BJ (cell line): ENCODE data around the gene SPAM1. TPM values are rescaled to one million over a fixed set of nuclear protein-coding genes. Genes with fewer than 3 reads are reported as not detected.

Experiments
- CTCF ChIA-PET: fragments of 350-600 bp; formaldehyde crosslinking; extraction: SDS; loops from one replicate; lab custom pipeline; 2021; ENCODE audit warnings: antibody characterized with exemption, inconsistent platforms; lab: Yijun Ruan, JAX
- POLR2A ChIA-PET: fragments of 300-600 bp; sonication (Branson Sonifier 250); formaldehyde crosslinking; extraction: SDS; loops from one replicate; lab custom pipeline; 2021; ENCODE audit warnings: antibody characterized with exemption; lab: Charles Lee
- DNase-seq: peaks from one replicate; pipeline ENCODE4 v3.0.0-alpha.2; 2011; ENCODE audit warnings: low read depth
- H3K27me3 ChIP-seq: 2 replicates; pipeline ENCODE4 v1.6.0; 2011; ENCODE audit warnings: low read length; ENCODE audit not compliant: control insufficient read depth, insufficient read depth
- H3K36me3 ChIP-seq: 2 replicates; pipeline ENCODE4 v1.5.1; 2011; ENCODE audit warnings: low read length; ENCODE audit not compliant: control insufficient read depth, insufficient read depth
- H3K4me3 ChIP-seq: 2 replicates; pipeline ENCODE4 v1.5.1; 2011; ENCODE audit warnings: low read depth, mild to moderate bottlenecking, control low read depth, low read length
- polyA minus RNA-seq: library from RNA; depleted of rRNA, polyadenylated mRNA; stranded (reverse); fragments of >200 nt; gene quantifications from 2 replicates; pipeline ENCODE4 v1.2.3, GENCODE V29; 2011; rRNA and poly(A)+ RNA removed
- polyA plus RNA-seq: library from polyadenylated mRNA; depleted of rRNA; stranded (reverse); fragments of >200 nt; gene quantifications from 2 replicates; pipeline ENCODE4 v1.2.3, GENCODE V29; 2011; rRNA removed
- TF ChIP-seq, protein P1 (sequence below): IDR thresholded peaks from 2 replicates; pipeline ENCODE4 v1.5.1; 2011; ENCODE audit warnings: low read depth, mild to moderate bottlenecking, control low read depth, inconsistent platforms, low read length, moderate library complexity; ENCODE audit not compliant: insufficient read depth

Gene SPAM1
- polyA plus RNA-seq (not detected in 2 replicates), polyA minus RNA-seq (not detected in 2 replicates)

- ChIA-PET CTCF (interaction anchor here (0.6 kb wide), 1 partner anchor 24 kb away, joined by 3 read pairs; no protein-coding TSS in a partner anchor), POLR2A (no interaction called here)
- H3K4me3 ChIP-seq, result no peak within 1 kb of the TSS
- no peak for DNase-seq
- H3K27me3 ChIP-seq, result no peaks in the 10 kb centered on the region
- H3K36me3 ChIP-seq, result no peaks in the 10 kb centered on the region
- TF ChIP-seq, protein P1, sequence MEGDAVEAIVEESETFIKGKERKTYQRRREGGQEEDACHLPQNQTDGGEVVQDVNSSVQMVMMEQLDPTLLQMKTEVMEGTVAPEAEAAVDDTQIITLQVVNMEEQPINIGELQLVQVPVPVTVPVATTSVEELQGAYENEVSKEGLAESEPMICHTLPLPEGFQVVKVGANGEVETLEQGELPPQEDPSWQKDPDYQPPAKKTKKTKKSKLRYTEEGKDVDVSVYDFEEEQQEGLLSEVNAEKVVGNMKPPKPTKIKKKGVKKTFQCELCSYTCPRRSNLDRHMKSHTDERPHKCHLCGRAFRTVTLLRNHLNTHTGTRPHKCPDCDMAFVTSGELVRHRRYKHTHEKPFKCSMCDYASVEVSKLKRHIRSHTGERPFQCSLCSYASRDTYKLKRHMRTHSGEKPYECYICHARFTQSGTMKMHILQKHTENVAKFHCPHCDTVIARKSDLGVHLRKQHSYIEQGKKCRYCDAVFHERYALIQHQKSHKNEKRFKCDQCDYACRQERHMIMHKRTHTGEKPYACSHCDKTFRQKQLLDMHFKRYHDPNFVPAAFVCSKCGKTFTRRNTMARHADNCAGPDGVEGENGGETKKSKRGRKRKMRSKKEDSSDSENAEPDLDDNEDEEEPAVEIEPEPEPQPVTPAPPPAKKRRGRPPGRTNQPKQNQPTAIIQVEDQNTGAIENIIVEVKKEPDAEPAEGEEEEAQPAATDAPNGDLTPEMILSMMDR, result no peak
Observed at GRCh38 chr7:123924941-123925340, at the start of gene SPAM1. Gene SPAM1, plus strand, starts transcription at chr7:123925241. Its CDS starts 28,330 bp downstream, at chr7:123953571.

GRCh38 chr7:123876557-123877256 is 48.3 kb upstream of the SPAM1 start:
- ChIA-PET POLR2A (no interaction called here), CTCF (interaction anchor here (0.6 kb wide), 1 partner anchor 46 kb away, joined by 3 read pairs; no protein-coding TSS in a partner anchor)
- DNase-seq, result no peak
- H3K4me3 ChIP-seq, result no peak overlapping the region
- no peaks in the 10 kb centered on the region for H3K36me3 ChIP-seq
- TF ChIP-seq, protein P1, result no peak
- H3K27me3 ChIP-seq, result no peaks in the 10 kb centered on the region

- ChIA-PET CTCF (interaction anchor here (1.1 to 1.8 kb wide), 3 partner anchors 11 to 15 kb away, joined by 3 to 6 read pairs (median 5); no protein-coding TSS in a partner anchor), POLR2A (no interaction called here)
- Histone ChIP-seq H3K4me3 (no peak overlapping the region), H3K36me3 (no peaks in the 10 kb centered on the region), H3K27me3 (no peaks in the 10 kb centered on the region)
- TF ChIP-seq, protein P1, result no peak
- no peak for DNase-seq
Observed at GRCh38 chr7:123879628-123880027, 45.4 kb upstream of the SPAM1 start.

GRCh38 chr7:123881300-123881699 is 43.7 kb upstream of the SPAM1 start:
- TF ChIP-seq, protein P1, result no peak
- DNase-seq, result no peak
- H3K4me3 ChIP-seq, result no peak overlapping the region
- H3K36me3 ChIP-seq, result no peaks in the 10 kb centered on the region
- H3K27me3 ChIP-seq, result no peaks in the 10 kb centered on the region
- CTCF ChIA-PET, result interaction anchor here (0.7 kb wide), 1 partner anchor 9 kb away, joined by 3 read pairs; no protein-coding TSS in a partner anchor
- POLR2A ChIA-PET, result no interaction called here

DNA sequence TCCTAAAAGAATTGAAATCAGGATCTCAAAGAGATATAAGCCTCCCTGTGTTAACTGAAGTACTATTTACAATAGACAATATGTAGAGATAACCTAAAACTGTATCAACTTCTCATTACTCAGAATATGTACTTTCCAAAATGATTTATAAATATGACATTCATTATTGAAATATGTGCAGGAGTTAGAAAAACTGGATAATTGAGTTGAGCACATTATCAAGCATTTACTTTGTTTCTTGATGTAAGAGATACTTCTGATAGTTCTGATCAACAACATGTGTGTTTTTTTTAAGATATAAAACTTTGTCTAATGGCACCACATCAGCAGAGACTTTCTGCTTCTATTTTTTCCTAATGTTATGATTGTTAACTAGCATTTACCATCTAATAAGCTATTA is 41.9 kb upstream of the SPAM1 start:
- H3K4me3 ChIP-seq, result no peak overlapping the region
- CTCF ChIA-PET, result no interaction called here
- no peak for DNase-seq
- POLR2A ChIA-PET, result no interaction called here
- H3K36me3 ChIP-seq, result no peaks in the 10 kb centered on the region
- TF ChIP-seq, protein P1, result no peak
- no peaks in the 10 kb centered on the region for H3K27me3 ChIP-seq
